ENCODE results near the gene IRF3.
A peak's percentile ranks its signal among the peaks of the same experiment; 100 is the strongest.

IRF3 gene

GRCh38 chr19:49669516-49669915 is 3.9 kb upstream of the IRF3 start:
- no peak for DNase-seq (ENCODE audit: low read depth)

GRCh38 chr19:49667473-49667872 is 1.8 kb upstream of the IRF3 start:
- DNase-seq (ENCODE audit: low read depth), result no peak

GRCh38 chr19:49666120-49666444 is 425 bp upstream of the IRF3 start:
- DNase-seq (ENCODE audit: low read depth), result no peak

GRCh38 chr19:49665036-49665350 is 664 bp downstream of the IRF3 start:
- no peak for DNase-seq (ENCODE audit: low read depth)

- DNase-seq (ENCODE audit: low read depth), result peak; percentile 85
Measured at GRCh38 chr19:49664171-49665035, 1.3 kb downstream of the IRF3 start.

GRCh38 chr19:49663224-49663623 is 2.4 kb downstream of the IRF3 start:
- DNase-seq (ENCODE audit: low read depth), result no peak

GRCh38 chr19:49662011-49662410 is 3.6 kb downstream of the IRF3 start:
- DNase-seq (ENCODE audit: low read depth), result no peak

GRCh38 chr19:49660338-49660961 is 5.2 kb downstream of the IRF3 start:
- no peak for DNase-seq (ENCODE audit: low read depth)

GRCh38 chr19:49658566-49659442 is 6.9 kb downstream of the IRF3 start:
- no peak for DNase-seq (ENCODE audit: low read depth)

GRCh38 chr19:49658139-49658517 is 7.5 kb downstream of the IRF3 start:
- DNase-seq (ENCODE audit: low read depth), result no peak

GRCh38 chr19:49657493-49658138 is 8.0 kb downstream of the IRF3 start:
- no peak for DNase-seq (ENCODE audit: low read depth)

- no peak for DNase-seq (ENCODE audit: low read depth)
Measured at GRCh38 chr19:49656456-49657109, 9.1 kb downstream of the IRF3 start.

- no peak for DNase-seq (ENCODE audit: low read depth)
Measured at GRCh38 chr19:49655570-49656455, 9.8 kb downstream of the IRF3 start.

- no peak for DNase-seq (ENCODE audit: low read depth)
Measured at GRCh38 chr19:49654581-49654980, 11.1 kb downstream of the IRF3 start.

- no peak for DNase-seq (ENCODE audit: low read depth)
Measured at GRCh38 chr19:49653466-49653806, 12.2 kb downstream of the IRF3 start.

- DNase-seq (ENCODE audit: low read depth), result no peak
Measured at GRCh38 chr19:49652551-49653465, 12.8 kb downstream of the IRF3 start.

GRCh38 chr19:49651820-49652550 is 13.7 kb downstream of the IRF3 start:
- no peak for DNase-seq (ENCODE audit: low read depth)

- DNase-seq (ENCODE audit: low read depth), result no peak
Measured at GRCh38 chr19:49651029-49651819, 14.4 kb downstream of the IRF3 start.

All from activated T-helper 9 cell treated with anti-CD3 and anti-CD28 coated beads, Interleukin-2, amount 50 U/mL, for 16 hours (primary cell).